ENCODE results near the gene MLX.

DNA sequence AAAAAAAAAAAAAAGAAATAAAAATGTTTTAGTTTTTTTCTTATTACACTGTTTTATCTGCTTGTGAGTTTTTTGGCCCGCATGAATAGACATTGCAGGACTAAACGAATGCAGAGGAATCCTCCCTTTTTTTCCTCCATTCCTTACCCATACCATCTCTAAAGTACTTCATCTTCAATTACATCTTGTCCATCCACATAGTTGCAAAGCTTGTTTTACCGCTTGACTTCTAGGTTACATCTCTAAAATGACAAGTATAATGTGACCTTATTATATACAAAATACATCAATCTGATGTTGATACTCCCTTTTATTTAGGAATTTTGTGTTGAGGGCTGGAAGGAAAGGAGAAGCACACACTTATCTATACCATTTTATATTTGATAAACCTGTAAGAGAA lies 29.5 kb downstream of the MLX start:
- TF ChIP-seq GABPA (IDR thresholded peaks at IDR 0.05; ENCODE audit: low read depth) (no peak), POLR2A (IDR thresholded peaks at IDR 0.05; ENCODE audit: low read depth, low read length) (no peak), MYC (IDR thresholded peaks at IDR 0.05; ENCODE audit: insufficient read depth, insufficient read length, insufficient replicate concordance, low read length, severe bottlenecking) (no peak), LARP7 (IDR thresholded peaks at IDR 0.05) (no peak), HDAC2 (IDR thresholded peaks at IDR 0.05) (no peak), CTCF (IDR thresholded peaks at IDR 0.05 in 2 of 3, conservative IDR thresholded peaks at IDR 0.05 in 1 of 3; ENCODE audit: control insufficient read depth in 2 of 3, extremely low read depth in 1 of 3, insufficient read depth in 1 of 3, low read depth in 3 of 3, low read length in 3 of 3) (no peak), BCL3 (IDR thresholded peaks at IDR 0.05; ENCODE audit: borderline replicate concordance, insufficient read depth, low read depth, low read length, poor library complexity, severe bottlenecking) (no peak)
